HG03460 (cell line): Measurements from ENCODE around the gene CELA2B.

Source experiments
- ATAC-seq: cut with Tn5 transposase; IDR thresholded peaks from one replicate; pipeline ENCODE4 v1.9.1; 2021; ENCODE audit not compliant: unreplicated experiment

Gene CELA2B

GRCh38 chr1:15524021-15524282 lies 48.0 kb downstream of the CELA2B start, which contains the start of gene CASP9:
CASP9 (minus strand) TSS chr1:15524215; CDS start chr1:15524200, 15 bp downstream.
- ATAC-seq, result no peak

- peak; percentile 38 for ATAC-seq
Measured at GRCh38 chr1:15524283-15525049, 48.6 kb downstream of the CELA2B start.

DNA sequence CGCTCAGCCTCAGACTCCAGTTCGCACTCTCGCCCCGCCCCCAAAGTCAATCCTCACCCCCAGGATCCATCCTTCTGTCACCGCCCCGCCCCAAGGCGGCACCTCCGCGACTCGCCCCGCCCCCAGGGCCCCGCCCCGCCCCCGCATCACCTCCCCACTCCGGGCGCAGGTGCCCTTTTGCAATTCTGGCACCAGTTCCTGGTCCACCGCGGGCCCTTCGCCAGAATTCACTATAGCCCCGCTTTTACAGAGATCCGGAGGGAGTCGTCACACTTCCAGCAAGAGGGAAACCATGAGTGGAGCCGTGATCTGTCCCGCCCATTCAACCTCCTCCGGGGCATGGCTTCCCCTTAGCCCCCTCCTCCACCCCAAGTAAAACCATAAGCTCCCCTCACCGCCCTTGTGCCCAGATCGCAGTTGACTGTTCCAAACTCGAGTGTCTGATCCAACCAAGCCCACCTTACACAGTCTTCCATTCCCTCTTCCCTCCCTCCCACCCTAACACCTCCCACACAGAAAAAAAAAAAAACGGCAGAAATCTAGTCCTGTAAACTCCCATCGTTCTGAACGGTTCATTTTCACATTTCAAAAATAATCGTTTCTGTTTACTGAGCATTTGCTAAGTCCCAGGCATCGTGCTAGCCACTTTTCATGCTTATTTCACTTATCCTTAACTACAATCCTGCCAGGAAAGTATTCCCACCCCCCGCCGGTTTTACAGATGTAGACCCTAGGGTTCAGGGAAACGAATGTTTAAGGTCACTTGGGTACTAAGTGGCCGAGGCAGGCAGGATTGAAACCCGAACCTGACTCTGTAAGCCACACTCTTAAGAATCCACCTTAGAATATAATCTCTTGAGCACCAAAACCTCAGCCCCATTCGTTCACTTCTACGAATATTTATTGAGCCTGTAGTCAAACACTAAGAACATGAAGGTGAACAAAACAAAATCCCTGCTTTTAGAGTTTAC lies 49.4 kb downstream of the CELA2B start:
- peak; percentile 47 for ATAC-seq

DNA sequence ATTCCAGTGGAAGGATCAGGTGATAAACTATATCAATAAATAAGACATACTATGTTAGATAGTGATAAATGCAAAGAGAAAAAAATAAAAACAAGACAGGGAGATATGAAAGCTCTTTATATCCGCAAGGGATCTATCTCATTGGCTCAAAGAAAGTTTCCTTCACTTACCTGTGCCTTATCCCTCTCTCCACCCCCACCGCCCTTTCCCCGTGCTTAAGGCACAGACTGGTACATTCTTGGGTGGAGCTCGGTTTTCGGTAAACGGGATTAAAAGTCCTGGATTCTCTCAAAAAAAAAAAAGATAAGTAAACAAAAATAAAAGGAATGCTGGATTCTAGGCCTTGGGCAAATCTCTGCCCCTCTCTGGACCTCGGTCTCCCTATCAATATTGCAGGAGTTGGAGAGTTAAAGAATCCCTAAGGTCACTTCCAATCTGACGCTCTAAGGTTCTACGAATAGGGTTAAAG lies 50.2 kb downstream of the CELA2B start:
- no peak for ATAC-seq

DNA sequence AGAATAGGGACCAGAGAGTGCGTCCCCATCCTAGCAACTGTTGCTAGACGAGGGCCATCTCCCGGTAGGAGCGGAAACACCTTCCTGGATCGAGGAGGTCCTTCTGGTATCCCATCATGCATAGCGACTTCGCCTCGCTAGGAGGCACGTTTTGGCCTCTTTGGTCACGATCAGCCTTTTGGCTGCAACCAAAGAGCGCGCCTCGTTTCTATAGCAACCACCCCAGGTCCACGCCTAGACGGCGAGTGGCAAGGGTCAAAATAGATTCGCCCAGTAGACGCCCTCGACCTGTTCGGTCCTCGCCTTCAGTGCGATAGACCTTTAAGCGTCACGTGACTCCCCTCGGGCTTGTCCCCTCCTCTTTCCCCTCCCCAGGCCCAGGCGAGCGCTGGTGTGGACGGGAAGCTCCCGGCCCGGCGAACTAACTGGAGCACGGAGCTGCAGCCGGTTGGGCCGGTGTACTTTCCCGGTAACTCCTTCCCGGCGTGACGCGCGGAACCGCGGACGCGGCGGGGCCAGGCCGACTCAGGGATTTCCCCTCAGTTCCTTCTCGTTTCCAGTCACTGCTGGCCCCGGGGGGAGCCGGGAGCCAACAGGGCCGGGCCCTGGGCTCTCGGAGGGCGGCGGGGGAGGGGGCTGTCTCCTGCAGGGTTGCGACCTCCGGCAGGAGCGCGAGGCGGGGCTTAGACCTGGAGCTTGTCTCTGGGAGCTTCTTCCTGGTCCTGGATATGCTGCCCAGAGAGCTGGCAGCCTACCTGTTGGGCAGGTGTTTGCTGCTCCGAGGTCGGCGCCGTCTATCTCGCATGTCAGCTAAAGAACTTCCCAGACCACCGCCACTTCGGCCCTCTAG lies 50.8 kb downstream of the CELA2B start, which contains the start of gene DNAJC16:
Gene DNAJC16, plus strand, starts transcription at position 359 of the 850 bp plus-strand sequence. CDS start 2,258 bp downstream, outside the sequence.
- ATAC-seq, result peak; percentile 46

DNA sequence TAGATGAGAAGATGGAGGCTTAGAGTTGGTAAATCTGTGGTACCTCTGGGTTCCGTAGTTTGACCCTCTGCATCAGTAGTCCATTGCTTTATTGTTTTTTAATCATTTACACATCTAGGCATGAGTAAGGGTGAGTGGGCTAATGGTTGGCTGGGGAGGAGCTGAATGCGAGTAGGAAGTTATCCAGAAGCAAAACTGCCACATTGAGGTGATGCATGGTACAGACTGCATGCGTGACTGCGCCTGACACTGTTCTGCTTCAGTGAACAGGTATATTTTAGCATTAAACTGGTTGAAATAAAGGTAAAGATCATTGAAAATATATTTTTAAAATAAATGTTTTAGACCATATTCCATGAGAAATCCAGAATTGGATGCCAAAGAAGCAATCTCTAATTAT lies 55.1 kb downstream of the CELA2B start:
- ATAC-seq, result no peak

GRCh38 chr1:15531682-15532081 lies 55.8 kb downstream of the CELA2B start:
- no peak for ATAC-seq

- no peak for ATAC-seq
Measured at GRCh38 chr1:15538771-15539170, 62.9 kb downstream of the CELA2B start.

DNA sequence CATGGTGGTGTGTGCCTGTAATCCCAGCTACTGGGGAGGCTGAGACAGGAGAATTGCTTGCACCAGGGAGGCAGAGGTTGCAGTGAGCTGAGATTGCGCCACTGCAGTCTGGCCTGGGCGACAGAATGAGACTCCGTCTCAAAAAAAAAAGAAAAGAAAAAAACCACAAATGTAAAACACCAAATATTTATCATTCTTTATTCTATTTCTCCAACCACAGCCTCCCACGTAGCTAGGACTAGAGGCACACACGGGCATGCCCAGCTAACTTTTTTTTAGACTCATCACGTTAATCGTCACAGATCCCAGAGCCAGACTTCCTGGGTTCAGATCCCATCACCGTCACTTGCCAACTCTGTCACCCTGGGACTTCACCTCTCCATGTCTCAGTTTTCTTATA lies 64.3 kb downstream of the CELA2B start:
- no peak for ATAC-seq
